Erythroblast (primary cell): ENCODE data around the gene FKRP.

Experiments
- GATA1 ChIP-seq: IDR thresholded peaks from 2 replicates; pipeline ENCODE4 v1.6.1; 2011; ENCODE audit warnings: low read depth, mild to moderate bottlenecking, control low read depth, low read length, moderate library complexity
- POLR2A ChIP-seq: IDR thresholded peaks from 2 replicates; pipeline ENCODE4 v1.6.1; 2011; ENCODE audit warnings: mild to moderate bottlenecking, low read length

DNA sequence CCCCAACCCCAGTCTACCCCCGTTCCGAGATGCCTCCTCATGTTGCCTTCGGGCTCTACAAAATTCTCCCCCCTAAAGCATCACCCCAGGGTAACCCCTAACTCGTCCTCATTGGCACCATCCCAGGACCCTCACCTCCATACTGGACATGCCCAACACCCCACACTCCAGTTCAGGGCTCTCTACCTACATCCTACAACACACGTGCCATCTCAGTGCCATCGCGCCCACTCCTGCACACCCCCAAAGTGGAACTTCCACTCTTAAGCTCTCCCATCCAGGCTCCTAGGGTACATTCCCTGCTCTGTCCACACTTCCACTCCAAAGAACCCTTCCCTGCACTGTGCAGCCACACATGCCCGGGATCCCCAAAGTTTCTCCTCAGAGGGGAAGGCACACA, 827 bp upstream of the FKRP start:
- no peak for TF ChIP-seq POLR2A
- TF ChIP-seq GATA1: no peak
